Stimulated activated CD8-positive, alpha-beta memory T cell treated with anti-CD3 and anti-CD28 coated beads, Interleukin-7, amount 100 ng/mL, for 24 hours (primary cell): ENCODE data around the gene ADISSP.

ENCODE experiments used
- DNase-seq: peaks from one replicate; pipeline ENCODE4 v3.0.0-alpha.2; 2020; ENCODE audit warnings: low read depth

Gene ADISSP

GRCh38 chr20:3738111-3739053, 29.2 kb downstream of the ADISSP start:
- no peak for DNase-seq

GRCh38 chr20:3735768-3736167, 31.8 kb downstream of the ADISSP start:
- no peak for DNase-seq

GRCh38 chr20:3734111-3734843, 33.3 kb downstream of the ADISSP start:
- no peak for DNase-seq

- DNase-seq, result no peak
Measured at GRCh38 chr20:3733119-3733995, 34.2 kb downstream of the ADISSP start.

- no peak for DNase-seq
Measured at GRCh38 chr20:3732327-3733118, 35.0 kb downstream of the ADISSP start, which contains the start of gene HSPA12B. HSPA12B (plus strand) TSS chr20:3732685; CDS start chr20:3738675, 5,990 bp downstream.

- no peak for DNase-seq
Measured at GRCh38 chr20:3731944-3732326, 35.6 kb downstream of the ADISSP start.

- DNase-seq, result no peak
Measured at GRCh38 chr20:3730803-3731672, 36.5 kb downstream of the ADISSP start.

GRCh38 chr20:3729811-3730540, 37.6 kb downstream of the ADISSP start:
- DNase-seq, result no peak

GRCh38 chr20:3729378-3729777, 38.2 kb downstream of the ADISSP start:
- DNase-seq, result no peak

GRCh38 chr20:3728876-3729275, 38.7 kb downstream of the ADISSP start:
- DNase-seq, result no peak

GRCh38 chr20:3728354-3728753, 39.2 kb downstream of the ADISSP start:
- no peak for DNase-seq

GRCh38 chr20:3727401-3728021, 40.0 kb downstream of the ADISSP start:
- DNase-seq, result no peak

- no peak for DNase-seq
Measured at GRCh38 chr20:3724356-3724755, 43.2 kb downstream of the ADISSP start.

- DNase-seq, result no peak
Measured at GRCh38 chr20:3723284-3723683, 44.3 kb downstream of the ADISSP start.

- DNase-seq, result no peak
Measured at GRCh38 chr20:3721912-3722311, 45.6 kb downstream of the ADISSP start.

GRCh38 chr20:3720626-3721025, 46.9 kb downstream of the ADISSP start:
- no peak for DNase-seq

- DNase-seq, result no peak
Measured at GRCh38 chr20:3720068-3720467, 47.5 kb downstream of the ADISSP start.

GRCh38 chr20:3719046-3719445, 48.5 kb downstream of the ADISSP start:
- no peak for DNase-seq

GRCh38 chr20:3716195-3716834, 51.2 kb downstream of the ADISSP start:
- no peak for DNase-seq
